GM19099 (cell line): ENCODE results near the gene IMPACT.

ENCODE experiments used
- POLR2A ChIP-seq: IDR thresholded peaks from 3 replicates; pipeline ENCODE4 v1.6.1; 2011; ENCODE audit warnings: low read depth; ENCODE audit not compliant: insufficient read length; ENCODE audit errors: extremely low read depth

IMPACT gene

GRCh38 chr18:24426398-24427294, at the start of gene IMPACT:
TSS of gene IMPACT (plus strand) at chr18:24426670. CDS start at chr18:24426757, 87 bp downstream.
- TF ChIP-seq POLR2A = peak; percentile 74

DNA sequence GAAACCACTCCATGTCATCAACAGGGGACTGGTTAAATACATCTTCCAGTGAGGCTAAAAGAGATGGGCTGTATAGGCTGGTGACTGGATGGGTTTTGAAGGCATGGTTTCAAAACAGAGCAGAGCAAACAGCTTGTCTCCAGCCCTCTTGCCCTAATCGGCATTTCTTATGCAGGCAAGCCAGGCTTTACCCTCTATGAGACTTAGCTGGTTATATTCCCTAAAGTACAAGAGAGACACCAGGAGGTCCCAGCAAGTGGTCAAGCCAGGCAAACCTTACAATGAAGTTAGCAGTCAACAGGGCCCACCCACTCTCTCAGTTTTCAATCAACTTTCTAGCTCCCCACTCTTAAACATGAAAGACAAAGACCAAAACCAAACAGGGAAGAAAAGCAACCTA, 47.9 kb upstream of the IMPACT start:
- TF ChIP-seq POLR2A = no peak

- TF ChIP-seq POLR2A = no peak
Measured at GRCh38 chr18:24380163-24380747, 46.2 kb upstream of the IMPACT start.

GRCh38 chr18:24381126-24381525, 45.3 kb upstream of the IMPACT start:
- no peak for TF ChIP-seq POLR2A

GRCh38 chr18:24386681-24387080, 39.8 kb upstream of the IMPACT start:
- no peak for TF ChIP-seq POLR2A

GRCh38 chr18:24388957-24389356, 37.5 kb upstream of the IMPACT start:
- no peak for TF ChIP-seq POLR2A

DNA sequence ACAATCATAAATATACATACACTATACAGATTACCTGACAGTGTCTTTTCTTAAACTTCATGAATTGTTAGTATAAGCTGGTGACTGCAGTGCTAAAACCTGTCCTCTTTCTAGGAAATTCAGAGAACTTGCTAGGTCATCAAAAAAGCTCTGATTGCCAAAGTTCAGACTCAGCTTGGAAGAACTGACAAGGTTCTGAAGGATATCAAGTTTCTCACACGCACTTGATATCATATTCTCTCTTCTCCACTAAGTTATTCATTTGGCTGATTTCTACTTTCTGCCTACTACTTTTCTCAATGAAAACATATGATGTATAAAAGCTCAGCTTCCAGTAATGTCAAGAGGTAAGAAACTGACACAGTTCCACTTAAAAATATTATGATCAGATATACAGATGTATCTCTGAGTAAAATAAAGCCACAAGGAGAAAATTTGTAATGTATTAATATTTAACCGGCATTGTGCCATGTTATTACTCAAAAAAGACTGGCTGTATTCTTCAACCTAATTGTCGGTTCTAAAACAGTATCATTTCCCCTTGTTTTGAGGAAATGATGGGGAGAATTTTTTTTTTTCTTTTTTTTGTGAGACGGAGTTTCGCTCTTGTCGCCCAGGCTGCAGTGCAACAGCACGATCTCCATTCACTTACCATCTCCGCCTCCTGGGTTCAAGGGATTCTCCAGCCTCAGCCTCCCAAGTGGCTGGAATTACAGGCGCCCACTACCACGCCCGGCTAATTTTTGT, 31.2 kb upstream of the IMPACT start:
- no peak for TF ChIP-seq POLR2A

- TF ChIP-seq POLR2A = no peak
Measured at GRCh38 chr18:24396082-24396633, 30.3 kb upstream of the IMPACT start.

DNA sequence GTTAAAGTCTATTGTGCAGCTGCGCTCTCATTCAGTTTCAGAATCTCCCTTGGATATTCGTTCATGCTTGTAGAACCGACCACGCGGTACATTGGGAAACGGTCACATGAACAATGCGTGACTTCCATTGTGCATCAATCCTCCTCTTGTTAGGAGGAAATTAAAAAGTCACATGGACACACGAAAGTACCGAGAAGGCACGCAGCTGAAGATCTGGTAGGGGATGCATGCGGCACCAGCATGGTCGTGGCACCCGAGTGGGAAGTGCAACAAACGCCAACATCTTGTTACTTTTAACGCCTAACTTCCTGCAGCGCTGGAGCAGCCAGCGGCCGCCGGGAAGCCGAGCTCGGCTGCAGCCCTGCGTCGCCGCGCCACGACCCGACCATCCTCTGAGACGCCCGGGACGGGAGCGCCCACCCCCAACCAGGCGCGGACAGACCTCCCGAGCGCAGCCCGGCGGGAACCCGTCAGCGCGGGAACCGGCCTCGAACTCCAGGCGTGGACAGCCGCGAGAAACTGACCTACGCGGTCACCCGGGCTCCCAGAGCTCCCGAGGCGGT, 29.3 kb upstream of the IMPACT start:
- no peak for TF ChIP-seq POLR2A

DNA sequence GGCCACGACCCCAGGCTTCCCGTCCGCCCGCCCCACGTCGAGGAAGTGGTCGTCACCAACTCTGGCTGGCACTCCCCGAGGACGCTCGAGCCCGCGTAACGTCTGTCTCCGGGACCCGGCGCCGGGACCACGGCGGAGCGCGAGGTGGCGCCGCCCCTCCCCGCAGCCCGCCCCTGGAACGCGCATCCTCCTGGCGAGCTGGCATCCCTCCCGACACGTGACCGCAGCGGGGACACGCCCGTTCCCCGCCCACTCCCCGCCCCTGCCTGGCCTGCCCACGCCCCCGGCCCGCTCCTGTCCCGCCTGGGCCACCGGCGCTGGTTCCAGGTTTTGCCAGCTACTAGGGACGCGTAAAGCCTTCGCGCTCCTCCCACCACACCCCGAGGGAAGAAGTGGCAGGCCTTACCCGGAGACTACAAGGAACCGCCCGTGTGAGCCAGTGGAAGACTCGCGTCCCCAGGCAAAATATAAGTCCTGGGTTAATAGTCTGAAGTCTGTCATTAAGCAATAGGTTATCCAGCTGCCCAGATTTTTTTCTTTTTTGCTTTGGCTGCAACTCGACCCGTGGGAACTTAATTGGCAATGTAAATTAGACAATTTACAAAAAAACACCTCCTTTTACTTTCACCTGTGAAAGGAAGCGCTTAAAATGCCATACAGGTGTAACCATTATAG, 28.6 kb upstream of the IMPACT start, which contains the start of gene OSBPL1A:
Gene OSBPL1A, minus strand, starts transcription at position 131 of the 675 bp plus-strand sequence. CDS start 20,291 bp downstream, outside the sequence.
- no peak for TF ChIP-seq POLR2A

- TF ChIP-seq POLR2A = no peak
Measured at GRCh38 chr18:24398540-24398939, 27.9 kb upstream of the IMPACT start.

- no peak for TF ChIP-seq POLR2A
Measured at GRCh38 chr18:24400587-24400986, 25.9 kb upstream of the IMPACT start.

DNA sequence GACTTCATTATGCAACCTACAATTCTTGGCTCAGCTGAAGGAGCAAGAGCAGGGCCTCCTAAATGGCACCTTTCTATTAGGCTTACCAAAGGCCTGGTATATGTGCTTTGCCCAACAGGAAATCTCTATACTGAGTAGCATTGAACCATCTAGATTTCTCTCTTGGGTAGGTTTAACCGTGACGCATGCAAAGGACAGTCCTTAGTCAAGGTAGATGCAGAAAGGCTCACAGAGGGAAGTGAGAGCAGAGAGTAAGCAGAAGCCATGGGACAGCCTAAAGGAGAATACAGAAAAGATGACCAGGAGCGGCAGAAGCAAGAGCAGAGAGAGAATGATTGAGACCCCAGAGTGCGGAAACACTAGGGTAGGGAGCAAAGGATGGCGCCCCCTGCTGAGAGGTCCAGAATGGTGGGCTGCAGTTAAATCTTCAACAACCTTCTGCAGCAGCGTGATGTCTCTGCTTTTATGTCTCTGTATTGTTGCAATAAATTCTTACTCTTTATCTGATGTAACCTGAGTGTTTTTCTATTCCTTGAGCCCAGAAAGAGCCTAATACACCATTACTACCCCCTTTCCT, 24.2 kb upstream of the IMPACT start:
- no peak for TF ChIP-seq POLR2A

DNA sequence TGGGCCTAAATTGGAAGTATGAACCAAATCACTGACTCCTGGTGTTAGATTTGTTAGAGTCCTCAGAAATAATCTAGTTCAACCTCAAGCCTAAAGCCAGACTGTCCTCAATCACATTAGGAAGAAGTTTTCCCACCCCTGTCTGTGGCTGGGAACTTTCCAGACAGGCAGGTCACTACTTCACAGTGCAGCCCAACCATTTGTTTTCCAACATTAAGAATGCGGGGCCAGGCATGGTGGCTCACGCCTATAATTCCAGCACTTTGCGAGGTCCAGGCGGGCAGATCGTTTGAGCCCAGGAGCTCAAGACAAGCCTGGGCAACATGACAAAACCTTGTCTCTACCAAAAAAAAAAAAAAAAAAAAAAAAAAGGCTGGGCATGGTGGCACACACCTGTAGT, 23.4 kb upstream of the IMPACT start:
- no peak for TF ChIP-seq POLR2A
